ENCODE results near the gene ZC3H7A.

GRCh38 chr16:11779074-11779473, 18.0 kb downstream of the ZC3H7A start:
- TF ChIP-seq CTCF (conservative IDR thresholded peaks at IDR 0.05), result no peak
- no peak for TF ChIP-seq EZH2 (IDR thresholded peaks at IDR 0.05; ENCODE audit: low read depth)
